ENCODE results near the gene ZNHIT3.
"Not testable (repeated sequence)": the region's sequence is repeated elsewhere in the genome, so short reads cannot be mapped to it uniquely, and the experiment has no call there.

ZNHIT3 gene

GRCh38 chr17:36504156-36504545 lies 17.7 kb downstream of the ZNHIT3 start:
- H3K9ac ChIP-seq (ENCODE audit: low read length), result no peak overlapping the region
- no peak overlapping the region for H3K4me3 ChIP-seq (ENCODE audit: low read depth in 1 of 2, low read length in 2 of 2)
- no peak overlapping the region for H3K27ac ChIP-seq (ENCODE audit: low read depth, low read length)
- H3K27me3 ChIP-seq (ENCODE audit: control insufficient read depth in 1 of 2, insufficient read depth in 2 of 2, low read length in 2 of 2), result no peaks in the 10 kb centered on the region
- no peaks in the 10 kb centered on the region for H3K9me3 ChIP-seq (ENCODE audit: low read length)
- no peaks in the 10 kb centered on the region for H3K4me1 ChIP-seq (ENCODE audit: insufficient read depth, low read length)
- H3K36me3 ChIP-seq (ENCODE audit: insufficient read depth, low read length), result peaks cover 45% of the 10 kb centered on the region

GRCh38 chr17:36505171-36505570 lies 18.7 kb downstream of the ZNHIT3 start:
- Histone ChIP-seq H3K27ac (ENCODE audit: low read depth, low read length) (no peak overlapping the region), H3K36me3 (ENCODE audit: insufficient read depth, low read length) (peaks cover 45% of the 10 kb centered on the region), H3K27me3 (ENCODE audit: control insufficient read depth in 1 of 2, insufficient read depth in 2 of 2, low read length in 2 of 2) (no peaks in the 10 kb centered on the region), H3K9ac (ENCODE audit: low read length) (no peak overlapping the region), H3K4me3 (ENCODE audit: low read depth in 1 of 2, low read length in 2 of 2) (no peak overlapping the region), H3K4me1 (ENCODE audit: insufficient read depth, low read length) (no peaks in the 10 kb centered on the region), H3K9me3 (ENCODE audit: low read length) (no peaks in the 10 kb centered on the region)

DNA sequence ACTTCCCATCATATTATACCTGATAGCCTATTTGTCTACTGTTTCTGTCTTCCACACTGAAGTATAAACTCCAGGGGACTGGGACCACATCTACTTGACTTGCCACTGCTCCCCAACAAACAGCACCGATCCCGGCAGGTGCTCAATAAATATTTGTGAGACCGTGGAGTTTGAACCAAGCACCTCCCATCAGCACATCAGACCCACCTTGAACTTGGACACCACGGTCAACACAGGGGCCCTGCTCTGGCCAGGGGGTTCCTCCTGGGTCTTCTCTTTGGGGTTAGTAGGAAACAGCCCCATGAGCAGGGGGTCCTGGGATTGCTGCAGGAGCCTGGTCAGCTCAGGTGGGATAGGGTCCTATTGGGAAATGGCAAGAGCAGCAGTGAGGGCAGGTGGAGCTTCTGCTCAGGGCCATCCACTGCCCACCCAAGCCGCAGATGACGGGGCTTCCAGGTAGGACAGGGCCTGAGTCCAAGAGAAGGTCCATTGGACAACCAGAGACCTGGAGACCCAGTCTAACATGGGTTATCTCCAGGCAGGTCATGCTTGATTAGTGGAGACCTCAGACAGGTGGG lies 19.9 kb downstream of the ZNHIT3 start:
- H3K36me3 ChIP-seq (ENCODE audit: insufficient read depth, low read length), result peaks cover 40% of the 10 kb centered on the region
- no peaks in the 10 kb centered on the region for H3K27me3 ChIP-seq (ENCODE audit: control insufficient read depth in 1 of 2, insufficient read depth in 2 of 2, low read length in 2 of 2)
- H3K27ac ChIP-seq (ENCODE audit: low read depth, low read length), result no peak overlapping the region
- H3K9me3 ChIP-seq (ENCODE audit: low read length), result no peaks in the 10 kb centered on the region
- no peak overlapping the region for H3K9ac ChIP-seq (ENCODE audit: low read length)
- H3K4me3 ChIP-seq (ENCODE audit: low read depth in 1 of 2, low read length in 2 of 2), result no peak overlapping the region
- H3K4me1 ChIP-seq (ENCODE audit: insufficient read depth, low read length), result no peaks in the 10 kb centered on the region

- no peak overlapping the region for H3K27ac ChIP-seq (ENCODE audit: low read depth, low read length)
- H3K4me1 ChIP-seq (ENCODE audit: insufficient read depth, low read length), result no peaks in the 10 kb centered on the region
- H3K9me3 ChIP-seq (ENCODE audit: low read length), result no peaks in the 10 kb centered on the region
- H3K4me3 ChIP-seq (ENCODE audit: low read depth in 1 of 2, low read length in 2 of 2), result no peak overlapping the region
- H3K36me3 ChIP-seq (ENCODE audit: insufficient read depth, low read length), result peaks cover 40% of the 10 kb centered on the region
- H3K9ac ChIP-seq (ENCODE audit: low read length), result no peak overlapping the region
- H3K27me3 ChIP-seq (ENCODE audit: control insufficient read depth in 1 of 2, insufficient read depth in 2 of 2, low read length in 2 of 2), result no peaks in the 10 kb centered on the region
Observed at GRCh38 chr17:36506831-36507230, 20.4 kb downstream of the ZNHIT3 start.

GRCh38 chr17:36507266-36507665 lies 20.8 kb downstream of the ZNHIT3 start:
- Histone ChIP-seq H3K36me3 (ENCODE audit: insufficient read depth, low read length) (peaks cover 40% of the 10 kb centered on the region), H3K4me1 (ENCODE audit: insufficient read depth, low read length) (no peaks in the 10 kb centered on the region), H3K9ac (ENCODE audit: low read length) (no peak overlapping the region), H3K27ac (ENCODE audit: low read depth, low read length) (no peak overlapping the region), H3K4me3 (ENCODE audit: low read depth in 1 of 2, low read length in 2 of 2) (no peak overlapping the region), H3K9me3 (ENCODE audit: low read length) (no peaks in the 10 kb centered on the region), H3K27me3 (ENCODE audit: control insufficient read depth in 1 of 2, insufficient read depth in 2 of 2, low read length in 2 of 2) (no peaks in the 10 kb centered on the region)

DNA sequence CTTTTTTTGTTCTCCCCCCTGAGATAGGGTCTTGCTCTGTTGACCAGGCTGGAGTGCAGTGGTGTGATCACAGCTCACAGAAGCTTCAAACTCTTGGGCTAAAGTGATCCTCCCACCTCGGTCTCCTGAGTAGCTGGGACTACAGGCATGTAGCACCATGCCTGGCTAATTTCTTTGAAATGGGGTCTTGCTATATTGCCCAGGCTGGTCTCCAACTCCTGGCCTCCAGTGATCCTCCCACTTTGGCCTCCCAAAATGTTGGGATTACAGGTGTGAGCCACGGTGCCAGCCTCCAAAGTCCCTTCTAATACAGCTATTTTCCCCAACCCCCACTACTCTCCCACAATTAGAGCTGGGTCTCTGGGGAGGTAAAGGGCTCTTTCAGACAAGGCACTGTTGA lies 22.0 kb downstream of the ZNHIT3 start:
- H3K27me3 ChIP-seq (ENCODE audit: control insufficient read depth in 1 of 2, insufficient read depth in 2 of 2, low read length in 2 of 2); H3K4me3 ChIP-seq (ENCODE audit: low read depth in 1 of 2, low read length in 2 of 2); H3K9ac ChIP-seq (ENCODE audit: low read length); H3K9me3 ChIP-seq (ENCODE audit: low read length); H3K4me1 ChIP-seq (ENCODE audit: insufficient read depth, low read length); H3K27ac ChIP-seq (ENCODE audit: low read depth, low read length): not testable (repeated sequence)
- peaks cover 33% of the 10 kb centered on the region for H3K36me3 ChIP-seq (ENCODE audit: insufficient read depth, low read length)

DNA sequence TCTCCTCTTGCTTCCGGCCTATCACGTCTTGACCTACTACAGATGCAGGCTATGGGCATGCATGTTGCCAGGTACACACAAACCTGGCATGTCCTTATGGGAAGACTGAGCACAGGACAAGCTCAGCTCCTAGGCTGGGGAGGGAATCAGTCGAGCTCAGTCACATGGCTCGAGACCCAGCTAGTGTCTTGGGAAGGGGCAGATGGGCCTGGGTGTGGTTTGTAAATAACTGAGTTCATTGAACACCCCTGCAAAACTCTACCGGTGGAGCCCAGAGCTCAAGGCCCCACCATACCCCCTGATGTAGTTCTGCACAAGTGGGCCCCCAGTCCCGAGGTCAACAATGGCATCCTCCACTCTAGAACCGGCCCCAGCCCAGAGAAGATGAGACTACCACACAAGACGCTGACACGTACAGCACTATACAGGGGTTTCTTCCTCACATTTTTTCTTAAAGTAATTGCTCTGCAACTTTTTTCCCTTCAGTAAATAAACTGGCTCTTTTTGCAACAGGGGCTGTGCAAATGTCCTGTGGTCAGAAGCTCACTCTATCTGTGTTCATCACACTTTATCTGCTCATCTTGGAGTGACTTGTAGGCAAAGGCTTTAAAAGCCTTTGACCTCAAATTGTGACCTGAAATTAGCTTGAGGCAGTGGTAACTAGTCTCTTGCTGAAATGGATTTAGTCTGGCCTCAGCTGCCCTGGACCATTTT lies 22.9 kb downstream of the ZNHIT3 start:
- H3K27me3 ChIP-seq (ENCODE audit: control insufficient read depth in 1 of 2, insufficient read depth in 2 of 2, low read length in 2 of 2), result no peaks in the 10 kb centered on the region
- no peak overlapping the region for H3K4me3 ChIP-seq (ENCODE audit: low read depth in 1 of 2, low read length in 2 of 2)
- no peaks in the 10 kb centered on the region for H3K4me1 ChIP-seq (ENCODE audit: insufficient read depth, low read length)
- H3K36me3 ChIP-seq (ENCODE audit: insufficient read depth, low read length), result peaks cover 24% of the 10 kb centered on the region
- no peaks in the 10 kb centered on the region for H3K9me3 ChIP-seq (ENCODE audit: low read length)
- H3K27ac ChIP-seq (ENCODE audit: low read depth, low read length), result no peak overlapping the region
- no peak overlapping the region for H3K9ac ChIP-seq (ENCODE audit: low read length)

DNA sequence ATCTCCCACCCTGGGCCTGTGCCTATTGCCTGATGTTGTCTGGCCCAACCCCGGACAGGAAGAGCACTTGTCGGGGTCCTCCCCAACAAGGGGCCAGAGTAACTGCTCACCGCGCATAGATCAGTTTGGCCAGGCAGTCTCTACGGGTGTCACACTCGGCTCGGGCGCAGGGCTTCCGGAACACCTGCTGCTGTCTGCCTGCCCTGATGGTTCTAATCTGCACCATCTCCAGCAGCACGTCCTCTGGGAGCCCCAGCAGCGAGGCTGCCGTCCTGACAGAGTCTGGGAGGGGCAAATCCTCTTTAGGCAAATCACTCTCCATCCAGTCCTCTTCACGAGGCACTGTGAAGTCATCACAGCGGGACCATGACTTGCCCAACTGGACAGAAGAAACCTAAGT lies 24.2 kb downstream of the ZNHIT3 start:
- no peaks in the 10 kb centered on the region for H3K4me1 ChIP-seq (ENCODE audit: insufficient read depth, low read length)
- no peak overlapping the region for H3K27ac ChIP-seq (ENCODE audit: low read depth, low read length)
- H3K9ac ChIP-seq (ENCODE audit: low read length), result no peak overlapping the region
- H3K4me3 ChIP-seq (ENCODE audit: low read depth in 1 of 2, low read length in 2 of 2), result no peak overlapping the region
- H3K9me3 ChIP-seq (ENCODE audit: low read length), result no peaks in the 10 kb centered on the region
- no peaks in the 10 kb centered on the region for H3K27me3 ChIP-seq (ENCODE audit: control insufficient read depth in 1 of 2, insufficient read depth in 2 of 2, low read length in 2 of 2)
- peaks cover 16% of the 10 kb centered on the region for H3K36me3 ChIP-seq (ENCODE audit: insufficient read depth, low read length)

DNA sequence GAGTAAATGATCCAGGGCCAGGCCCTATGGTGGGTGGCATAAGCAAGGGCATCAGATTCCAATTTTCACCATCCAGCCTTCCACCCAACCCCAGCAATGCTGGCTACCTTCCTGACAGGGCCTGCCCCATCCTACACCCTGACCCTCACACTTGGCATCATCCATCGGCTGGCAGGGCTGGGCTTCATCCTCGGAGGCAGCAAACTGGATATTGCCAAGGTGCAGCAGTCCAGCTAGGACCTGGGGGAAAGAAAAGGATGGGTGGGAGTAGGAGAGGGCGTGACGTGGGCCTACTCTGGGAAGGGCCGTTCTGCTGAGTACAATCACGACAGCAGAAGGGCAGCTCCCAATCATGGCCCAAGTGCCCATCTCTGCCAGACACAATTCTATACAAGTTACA lies 24.7 kb downstream of the ZNHIT3 start:
- H3K4me1 ChIP-seq (ENCODE audit: insufficient read depth, low read length), result no peaks in the 10 kb centered on the region
- no peaks in the 10 kb centered on the region for H3K9me3 ChIP-seq (ENCODE audit: low read length)
- H3K9ac ChIP-seq (ENCODE audit: low read length), result no peak overlapping the region
- H3K27ac ChIP-seq (ENCODE audit: low read depth, low read length), result no peak overlapping the region
- H3K4me3 ChIP-seq (ENCODE audit: low read depth in 1 of 2, low read length in 2 of 2), result no peak overlapping the region
- no peaks in the 10 kb centered on the region for H3K27me3 ChIP-seq (ENCODE audit: control insufficient read depth in 1 of 2, insufficient read depth in 2 of 2, low read length in 2 of 2)
- peaks cover 11% of the 10 kb centered on the region for H3K36me3 ChIP-seq (ENCODE audit: insufficient read depth, low read length)

DNA sequence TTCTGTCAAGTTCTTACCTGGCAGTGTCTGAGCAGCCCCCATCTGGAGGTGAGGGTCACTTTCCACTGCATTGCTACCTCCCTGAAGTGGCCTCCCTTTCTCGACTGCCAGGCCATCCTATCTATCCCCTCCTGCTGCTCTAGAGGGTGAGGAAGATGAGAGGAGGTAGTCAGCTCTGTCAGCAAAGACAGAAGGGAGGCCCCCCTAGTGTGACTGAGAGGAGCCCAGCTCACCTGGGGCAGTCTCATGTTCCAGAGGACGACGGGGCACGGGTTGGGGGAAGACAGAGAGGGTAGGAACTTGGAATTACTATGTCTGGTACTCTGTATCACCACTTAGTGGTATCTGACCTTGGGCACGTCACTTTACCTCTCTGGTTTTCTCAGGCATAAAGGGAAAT lies 26.2 kb downstream of the ZNHIT3 start:
- Histone ChIP-seq H3K4me3 (ENCODE audit: low read depth in 1 of 2, low read length in 2 of 2) (no peak overlapping the region), H3K27ac (ENCODE audit: low read depth, low read length) (no peak overlapping the region), H3K9me3 (ENCODE audit: low read length) (no peaks in the 10 kb centered on the region), H3K4me1 (ENCODE audit: insufficient read depth, low read length) (no peaks in the 10 kb centered on the region), H3K9ac (ENCODE audit: low read length) (no peak overlapping the region), H3K36me3 (ENCODE audit: insufficient read depth, low read length) (no peaks in the 10 kb centered on the region), H3K27me3 (ENCODE audit: control insufficient read depth in 1 of 2, insufficient read depth in 2 of 2, low read length in 2 of 2) (no peaks in the 10 kb centered on the region)

DNA sequence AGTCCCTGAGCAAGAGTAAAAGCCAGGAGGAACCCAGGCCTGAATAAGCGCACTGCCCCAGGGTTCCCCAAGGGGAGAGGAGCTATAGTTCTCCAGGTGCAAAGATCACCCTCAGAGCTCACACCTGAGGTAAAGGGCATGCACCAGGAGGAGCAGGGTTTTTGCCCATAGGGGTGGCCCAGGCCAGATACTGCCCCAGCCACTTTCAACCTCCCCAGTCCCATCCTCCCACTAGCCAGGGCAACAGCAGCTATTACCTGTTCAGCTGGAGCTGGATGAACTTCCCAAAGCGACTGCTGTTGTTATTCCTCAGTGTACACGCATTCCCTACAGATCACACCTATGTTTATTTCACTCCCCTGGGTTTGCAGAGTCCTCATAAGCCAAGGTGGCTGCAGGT lies 28.4 kb downstream of the ZNHIT3 start:
- Histone ChIP-seq H3K27me3 (ENCODE audit: control insufficient read depth in 1 of 2, insufficient read depth in 2 of 2, low read length in 2 of 2) (no peaks in the 10 kb centered on the region), H3K9me3 (ENCODE audit: low read length) (no peaks in the 10 kb centered on the region), H3K4me1 (ENCODE audit: insufficient read depth, low read length) (no peaks in the 10 kb centered on the region), H3K36me3 (ENCODE audit: insufficient read depth, low read length) (no peaks in the 10 kb centered on the region), H3K9ac (ENCODE audit: low read length) (no peak overlapping the region), H3K4me3 (ENCODE audit: low read depth in 1 of 2, low read length in 2 of 2) (no peak overlapping the region), H3K27ac (ENCODE audit: low read depth, low read length) (no peak overlapping the region)

DNA sequence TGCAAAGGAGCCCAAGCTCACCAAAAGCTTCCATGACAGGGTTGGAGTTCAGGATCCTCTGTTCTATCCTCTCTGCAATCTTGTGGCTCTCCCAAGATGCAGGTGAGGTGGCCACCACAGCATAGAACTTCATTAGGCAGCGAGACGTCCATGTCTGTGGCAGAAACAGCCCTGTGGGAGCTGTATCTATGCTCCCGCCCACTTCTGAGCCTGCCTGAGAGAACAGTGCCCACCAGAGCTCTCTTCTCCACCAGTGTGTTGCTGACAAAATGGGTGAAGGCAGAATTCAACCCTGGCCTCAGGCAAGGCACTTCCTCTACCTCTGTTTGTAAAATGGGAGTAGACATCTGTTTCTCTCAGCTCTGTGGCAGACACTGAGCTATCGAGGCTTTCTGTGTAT lies 29.4 kb downstream of the ZNHIT3 start:
- H3K9ac ChIP-seq (ENCODE audit: low read length), result no peak overlapping the region
- no peak overlapping the region for H3K27ac ChIP-seq (ENCODE audit: low read depth, low read length)
- H3K4me1 ChIP-seq (ENCODE audit: insufficient read depth, low read length), result no peaks in the 10 kb centered on the region
- H3K36me3 ChIP-seq (ENCODE audit: insufficient read depth, low read length), result no peaks in the 10 kb centered on the region
- H3K9me3 ChIP-seq (ENCODE audit: low read length), result no peaks in the 10 kb centered on the region
- no peaks in the 10 kb centered on the region for H3K27me3 ChIP-seq (ENCODE audit: control insufficient read depth in 1 of 2, insufficient read depth in 2 of 2, low read length in 2 of 2)
- no peak overlapping the region for H3K4me3 ChIP-seq (ENCODE audit: low read depth in 1 of 2, low read length in 2 of 2)
